PC-3 (cell line): ENCODE results near the gene ZNF624.
"Not testable (repeated sequence)": the region's sequence is repeated elsewhere in the genome, so short reads cannot be mapped to it uniquely, and the experiment has no call there.

Source experiments
- CTCF ChIP-seq: fragments of 300-600 bp; sonication (generic); conservative IDR thresholded peaks from 2 replicates; pipeline ENCODE4 v1.5.1; 2017; ENCODE audit warnings: antibody characterized with exemption, low read depth, mild to moderate bottlenecking, low read length
- EZH2 ChIP-seq: fragments of 300-600 bp; sonication (generic); IDR thresholded peaks from one replicate; pipeline ENCODE4 v1.6.1; 2017; ENCODE audit warnings: antibody characterized with exemption, mild to moderate bottlenecking, low read length; ENCODE audit not compliant: unreplicated experiment
- EZH2phosphoT487 ChIP-seq: fragments of 300-600 bp; sonication (generic); IDR thresholded peaks from 2 replicates; pipeline ENCODE4 v1.6.1; 2018; ENCODE audit warnings: mild to moderate bottlenecking, antibody characterized with exemption, low read length, borderline replicate concordance

DNA sequence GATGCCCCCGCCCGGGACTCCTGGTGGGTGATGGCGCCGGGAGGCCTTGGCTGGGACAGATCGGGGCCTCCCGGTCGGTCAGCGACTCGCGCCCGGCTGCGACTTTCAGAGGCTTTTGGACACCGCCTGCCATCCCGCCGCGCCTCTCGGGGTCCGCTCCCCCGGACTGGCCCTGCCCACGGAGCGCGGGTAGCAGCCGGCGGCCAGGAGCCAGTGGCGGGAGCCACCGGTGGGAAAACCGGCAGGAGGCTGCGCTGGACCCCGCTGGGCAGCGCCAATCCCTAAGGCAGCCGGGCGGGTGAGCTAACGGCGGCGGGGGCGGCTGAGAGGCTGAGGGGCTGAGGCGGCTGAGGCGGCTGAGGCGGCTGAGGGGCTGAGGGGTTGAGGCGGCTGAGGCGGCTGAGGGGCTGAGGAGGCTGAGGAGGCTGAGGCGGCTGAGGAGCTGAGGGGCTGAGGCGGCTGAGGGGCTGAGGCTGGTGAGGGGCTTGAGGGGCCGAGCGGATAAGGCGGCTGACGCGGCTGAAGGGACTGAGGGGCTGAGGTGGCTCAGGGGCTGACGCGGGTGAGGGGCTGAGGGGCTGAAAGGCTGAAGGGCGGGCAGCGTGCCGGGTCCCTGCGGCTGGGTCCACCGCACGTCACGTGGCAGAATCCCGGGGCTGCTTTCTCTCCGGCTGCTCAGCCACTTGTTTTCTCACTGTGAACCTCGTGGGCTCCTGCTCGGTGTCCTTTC, 13.4 kb upstream of the ZNF624 start:
- not testable (repeated sequence) for TF ChIP-seq EZH2, CTCF, EZH2phosphoT487
